OCI-LY3 (cell line): Measurements from ENCODE around the gene MRPL40.

Source experiments
- EZH2phosphoT487 ChIP-seq: fragments of 200-600 bp; shearing (Covaris generic); IDR thresholded peaks from 2 replicates; pipeline ENCODE4 v1.6.1; 2018; ENCODE audit warnings: antibody characterized with exemption, mixed run types, low read depth
- TF ChIP-seq, protein P1 (sequence below): fragments of 200-600, 300-600 bp; sonication (generic); IDR thresholded peaks from 2 replicates; pipeline ENCODE4 v1.5.1; 2014; ENCODE audit warnings: antibody characterized with exemption, low read length, low read depth

DNA sequence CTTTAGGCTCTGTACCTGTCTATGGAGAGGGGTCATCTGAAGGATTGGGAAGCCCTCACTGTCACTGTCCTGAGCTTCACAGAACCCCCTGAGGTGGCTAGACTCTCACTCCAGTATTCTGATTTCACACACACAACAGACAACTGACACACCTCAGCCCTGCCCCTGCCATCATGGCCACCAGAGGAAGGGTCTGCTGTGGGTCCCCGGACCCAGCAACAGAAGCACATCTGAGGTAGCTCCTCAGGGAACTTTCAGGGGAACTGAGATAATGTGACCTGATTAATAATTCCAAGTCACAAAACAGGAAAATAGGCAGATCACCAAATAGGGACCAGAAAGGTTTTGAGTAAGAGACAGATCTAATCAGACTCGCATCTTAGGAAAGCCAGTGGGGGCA is 22.7 kb downstream of the MRPL40 start:
- TF ChIP-seq, protein P1, sequence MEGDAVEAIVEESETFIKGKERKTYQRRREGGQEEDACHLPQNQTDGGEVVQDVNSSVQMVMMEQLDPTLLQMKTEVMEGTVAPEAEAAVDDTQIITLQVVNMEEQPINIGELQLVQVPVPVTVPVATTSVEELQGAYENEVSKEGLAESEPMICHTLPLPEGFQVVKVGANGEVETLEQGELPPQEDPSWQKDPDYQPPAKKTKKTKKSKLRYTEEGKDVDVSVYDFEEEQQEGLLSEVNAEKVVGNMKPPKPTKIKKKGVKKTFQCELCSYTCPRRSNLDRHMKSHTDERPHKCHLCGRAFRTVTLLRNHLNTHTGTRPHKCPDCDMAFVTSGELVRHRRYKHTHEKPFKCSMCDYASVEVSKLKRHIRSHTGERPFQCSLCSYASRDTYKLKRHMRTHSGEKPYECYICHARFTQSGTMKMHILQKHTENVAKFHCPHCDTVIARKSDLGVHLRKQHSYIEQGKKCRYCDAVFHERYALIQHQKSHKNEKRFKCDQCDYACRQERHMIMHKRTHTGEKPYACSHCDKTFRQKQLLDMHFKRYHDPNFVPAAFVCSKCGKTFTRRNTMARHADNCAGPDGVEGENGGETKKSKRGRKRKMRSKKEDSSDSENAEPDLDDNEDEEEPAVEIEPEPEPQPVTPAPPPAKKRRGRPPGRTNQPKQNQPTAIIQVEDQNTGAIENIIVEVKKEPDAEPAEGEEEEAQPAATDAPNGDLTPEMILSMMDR = no peak
- no peak for TF ChIP-seq EZH2phosphoT487
